Measurements from ENCODE around the gene DUSP3.

DNA sequence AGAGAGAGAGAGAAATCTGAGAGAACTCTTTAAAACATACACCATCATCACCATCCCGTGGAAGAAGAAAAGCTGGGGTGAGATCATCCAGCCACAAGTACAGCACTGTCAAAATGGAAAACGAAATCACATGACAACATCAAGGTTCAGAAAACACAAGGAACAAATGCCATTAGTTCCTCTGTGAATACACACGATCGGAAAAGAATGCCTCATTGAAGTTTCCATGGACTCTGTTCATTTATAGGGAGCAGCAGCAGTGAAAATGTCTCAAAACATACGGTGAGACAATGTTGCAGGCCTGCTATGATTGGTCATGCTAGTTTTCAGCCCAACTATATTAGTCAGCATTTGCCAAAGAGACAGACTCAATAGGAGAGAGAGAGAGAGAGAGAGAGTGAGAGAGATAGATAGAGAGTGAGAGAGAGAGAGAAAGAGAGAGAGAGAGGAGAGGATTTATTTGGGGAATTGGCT lies 5.9 kb upstream of the DUSP3 start:
- TF ChIP-seq, protein P1, sequence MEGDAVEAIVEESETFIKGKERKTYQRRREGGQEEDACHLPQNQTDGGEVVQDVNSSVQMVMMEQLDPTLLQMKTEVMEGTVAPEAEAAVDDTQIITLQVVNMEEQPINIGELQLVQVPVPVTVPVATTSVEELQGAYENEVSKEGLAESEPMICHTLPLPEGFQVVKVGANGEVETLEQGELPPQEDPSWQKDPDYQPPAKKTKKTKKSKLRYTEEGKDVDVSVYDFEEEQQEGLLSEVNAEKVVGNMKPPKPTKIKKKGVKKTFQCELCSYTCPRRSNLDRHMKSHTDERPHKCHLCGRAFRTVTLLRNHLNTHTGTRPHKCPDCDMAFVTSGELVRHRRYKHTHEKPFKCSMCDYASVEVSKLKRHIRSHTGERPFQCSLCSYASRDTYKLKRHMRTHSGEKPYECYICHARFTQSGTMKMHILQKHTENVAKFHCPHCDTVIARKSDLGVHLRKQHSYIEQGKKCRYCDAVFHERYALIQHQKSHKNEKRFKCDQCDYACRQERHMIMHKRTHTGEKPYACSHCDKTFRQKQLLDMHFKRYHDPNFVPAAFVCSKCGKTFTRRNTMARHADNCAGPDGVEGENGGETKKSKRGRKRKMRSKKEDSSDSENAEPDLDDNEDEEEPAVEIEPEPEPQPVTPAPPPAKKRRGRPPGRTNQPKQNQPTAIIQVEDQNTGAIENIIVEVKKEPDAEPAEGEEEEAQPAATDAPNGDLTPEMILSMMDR (IDR thresholded peaks at IDR 0.05; ENCODE audit: low read depth, low read length): no peak
- no peak for TF ChIP-seq POLR2A (IDR thresholded peaks at IDR 0.05; ENCODE audit: extremely low read depth, insufficient read length)
